Adrenal gland (tissue), 5 donors: Measurements from ENCODE around the gene PPM1E.

Experiments used
- CTCF ChIP-seq, 6 experiments: fragments of 450-650 bp in 4 of 6; fragments of 200-600 bp in 2 of 6; sonication (generic) in 1 of 6; IDR thresholded peaks; 1 replicate in 5 of 6; 2 replicates in 1 of 6; pipeline versions ENCODE4 v1.5.1 to v1.8.0; 2016 to 2021; ENCODE audit warnings: antibody characterized with exemption in 6 of 6, mild to moderate bottlenecking in 2 of 6, moderate library complexity in 1 of 6
- POLR2A ChIP-seq, 2 donors: fragments of 450-650 bp; IDR thresholded peaks; one replicate each; pipeline ENCODE4 v1.6.1; 2017; ENCODE audit warnings: antibody characterized with exemption in 2 of 2, mild to moderate bottlenecking in 2 of 2, moderate library complexity in 1 of 2
- donor health status: DM: no; HTN: no; CAD: no.

- TF ChIP-seq CTCF (IDR thresholded peaks at IDR 0.05) (no peak), POLR2A (IDR thresholded peaks at IDR 0.05) (no peak)
These were observed 241.3 kb downstream of the PPM1E start for GRCh38 chr17:58996968-58997367.
